ENCODE results near the gene OCRL. TPM values are rescaled to one million over a fixed set of nuclear protein-coding genes. Genes with fewer than 3 reads are reported as not detected.

The OCRL gene
- total and polyA plus RNA-seq, 2 experiments from 2014 or later, result 3.9 to 16.5 TPM

- no peak for TF ChIP-seq ZNF462 (CRISPR knock-in tag; IDR thresholded peaks at IDR 0.05)
- TF ChIP-seq NANOG (IDR thresholded peaks at IDR 0.05; ENCODE audit: borderline replicate concordance), result no peak
Observed at GRCh38 chrX:129614481-129615255, 74.6 kb downstream of the OCRL start (continued).

- H3K9me3 Mint-ChIP-seq, result no peaks in the 10 kb centered on the region
- no peak overlapping the region for H3K27ac Mint-ChIP-seq
- no peaks in the 10 kb centered on the region for H3K79me2 ChIP-seq (replicated peaks; ENCODE audit: insufficient read depth)
- H4K20me1 ChIP-seq (replicated peaks; ENCODE audit: insufficient read depth), result no peaks in the 10 kb centered on the region
- no peak for DNase-seq (ENCODE audit: low spot score)
- H3K4me1 Mint-ChIP-seq, result peaks cover 10% of the 10 kb centered on the region; the same call in 2 of the 3 replicates
- peaks cover 4% of the 10 kb centered on the region for H3K27me3 Mint-ChIP-seq (ENCODE audit: insufficient read depth, low read depth, poor library complexity)
- no peaks in the 10 kb centered on the region for H3F3A ChIP-seq (replicated peaks; ENCODE audit: low read depth)
- no peak overlapping the region for H3K4me3 ChIP-seq
- H3K4me2 ChIP-seq, result no peak overlapping the region
- no peaks in the 10 kb centered on the region for H3K27me3 ChIP-seq (ENCODE audit: insufficient read depth)
- no peaks in the 10 kb centered on the region for H3K36me3 ChIP-seq (ENCODE audit: insufficient read depth)
- no peak for ATAC-seq
- H3K36me3 Mint-ChIP-seq (ENCODE audit: low read depth), result no peaks in the 10 kb centered on the region
- H2AFZ ChIP-seq, result no peak overlapping the region
- no peaks in the 10 kb centered on the region; the same call in 1 of the 2 replicates for H3K4me1 ChIP-seq (ENCODE audit: insufficient read depth)
- no peak overlapping the region for H3K27ac ChIP-seq (ENCODE audit: low read depth)
- no peaks in the 10 kb centered on the region for H3K9me2 ChIP-seq (ENCODE audit: insufficient read depth)
- H3K4me3 Mint-ChIP-seq, result no peak overlapping the region
- no peak for TF ChIP-seq STAT1 (IDR thresholded peaks at IDR 0.05; ENCODE audit: unreplicated experiment)
- TF ChIP-seq ETS1 (IDR thresholded peaks at IDR 0.05), result no peak
- TF ChIP-seq JUNB (IDR thresholded peaks at IDR 0.05; ENCODE audit: unreplicated experiment), result no peak
- no peak for TF ChIP-seq EZH2 (IDR thresholded peaks at IDR 0.05; ENCODE audit: low read depth, unreplicated experiment)
- TF ChIP-seq ZNF462 (CRISPR knock-in tag; IDR thresholded peaks at IDR 0.05), result no peak
Observed at GRCh38 chrX:129617420-129617819, 77.4 kb downstream of the OCRL start.
